Naive thymus-derived CD4-positive, alpha-beta T cell (primary cell): Measurements from ENCODE around the gene RANBP1. TPM values are rescaled to one million over a fixed set of nuclear protein-coding genes. Genes with fewer than 3 reads are reported as not detected.
A peak's percentile ranks its signal among the peaks of the same experiment; 100 is the strongest.

Experiments used
- ATAC-seq: fragments of 150-1000 bp; cut with Tn5 transposase; 2 replicates; pipeline ENCODE4 v1.10.0; 2021; ENCODE audit warnings: mild to moderate bottlenecking, moderate library complexity
- CTCF ChIA-PET: fragments of 350-600 bp; sonication (Branson Sonifier 250); formaldehyde crosslinking; loops from one replicate; lab custom pipeline; 2021; ENCODE audit warnings: antibody characterized with exemption; lab: Charles Lee
- POLR2A ChIA-PET: fragments of 350-600 bp; sonication (Branson Sonifier 250); formaldehyde crosslinking; loops from one replicate; lab custom pipeline; 2021; ENCODE audit warnings: antibody characterized with exemption, inconsistent platforms; lab: Charles Lee
- DNase-seq, 9 donors: peaks; one replicate each; pipeline versions ENCODE4 v3.0.0 to v3.0.0-alpha.2; 2020 to 2022; ENCODE audit warnings: mixed read lengths in 1 of 9
- H3K27ac ChIP-seq: one replicate; pipeline ENCODE4 v1.7.0; 2013; ENCODE audit warnings: mild to moderate bottlenecking, low read depth, low read length, moderate library complexity
- H3K27me3 ChIP-seq, 2 donors: one replicate each; pipeline ENCODE4 v1.7.0; 2013; ENCODE audit warnings: low read length in 2 of 2, mild to moderate bottlenecking in 2 of 2, moderate library complexity in 2 of 2; ENCODE audit not compliant: control insufficient read depth in 2 of 2, insufficient read depth in 2 of 2
- H3K36me3 ChIP-seq, 3 experiments: 1 replicate in 2 of 3; 2 replicates in 1 of 3; pipeline ENCODE4 v1.7.0; 2013; ENCODE audit warnings: low read length in 3 of 3, mild to moderate bottlenecking in 3 of 3, moderate library complexity in 1 of 3; ENCODE audit not compliant: insufficient read depth in 3 of 3, control insufficient read depth in 2 of 3
- H3K4me1 ChIP-seq, 2 donors: one replicate each; pipeline ENCODE4 v1.7.0; 2013; ENCODE audit warnings: low read length in 2 of 2, mild to moderate bottlenecking in 2 of 2, moderate library complexity in 1 of 2; ENCODE audit not compliant: control insufficient read depth in 2 of 2, insufficient read depth in 2 of 2
- H3K4me3 ChIP-seq: 2 replicates; pipeline ENCODE4 v1.7.0; 2013; ENCODE audit warnings: mild to moderate bottlenecking, low read length
- H3K9me3 ChIP-seq, 3 experiments: 1 replicate in 2 of 3; 2 replicates in 1 of 3; pipeline ENCODE4 v1.7.0; 2013; ENCODE audit warnings: low read length in 3 of 3; ENCODE audit not compliant: control insufficient read depth in 2 of 3
- H3K27ac Mint-ChIP-seq, 9 donors: one replicate each; pipeline ENCODE4 v1.8.0; 2020 to 2022; ENCODE audit warnings: mixed read lengths in 9 of 9, mild to moderate bottlenecking in 8 of 9, moderate library complexity in 5 of 9, inconsistent platforms in 2 of 9
- H3K27me3 Mint-ChIP-seq, 5 donors: one replicate each; pipeline ENCODE4 v1.8.0; 2021 to 2022; ENCODE audit warnings: mixed read lengths in 5 of 5, mild to moderate bottlenecking in 1 of 5
- H3K36me3 Mint-ChIP-seq, 5 donors: one replicate each; pipeline ENCODE4 v1.8.0; 2020 to 2022; ENCODE audit warnings: mixed read lengths in 5 of 5, mild to moderate bottlenecking in 3 of 5, inconsistent platforms in 1 of 5
- H3K4me1 Mint-ChIP-seq, 7 donors: one replicate each; pipeline ENCODE4 v1.8.0; 2020 to 2022; ENCODE audit warnings: mixed read lengths in 7 of 7, mild to moderate bottlenecking in 3 of 7, inconsistent platforms in 1 of 7
- H3K4me3 Mint-ChIP-seq, 10 donors: one replicate each; pipeline ENCODE4 v1.8.0; 2020 to 2022; ENCODE audit warnings: mild to moderate bottlenecking in 10 of 10, mixed read lengths in 10 of 10, moderate library complexity in 6 of 10, inconsistent platforms in 2 of 10
- H3K9me3 Mint-ChIP-seq, 11 donors: one replicate each; pipeline ENCODE4 v1.8.0; 2020 to 2022; ENCODE audit warnings: mixed read lengths in 11 of 11, mild to moderate bottlenecking in 4 of 11, inconsistent platforms in 1 of 11, moderate library complexity in 1 of 11
- intact Hi-C, 2 donors: fragments of 100-400 bp; cut with micrococcal nuclease; formaldehyde crosslinking; loops; one replicate each; pipeline ENCODE4 v1.15.1; 2023
- polyA plus RNA-seq, 2 donors: library from polyadenylated mRNA; unstranded; fragments of 300-500 nt; fragmentation: Illumina TruSeq; gene quantifications; one replicate each; pipeline ENCODE4 v1.2.3, GENCODE V29; 2021
- total RNA-seq, 6 experiments: library from RNA in 5 of 6; stranded (reverse) in 5 of 6; gene quantifications; 1 replicate in 5 of 6; 2 replicates in 1 of 6; pipeline ENCODE4 v1.2.3 and lab custom pipeline; 2021 to 2026

The RANBP1 gene
- total and polyA plus RNA-seq, 7 experiments from 2014 or later, result 50.4 to 224 (median 75.5) TPM

GRCh38 chr22:20076627-20077172, 39.2 kb upstream of the RANBP1 start:
- H3K4me3 ChIP-seq, result no peak overlapping the region
- peaks cover 0 to 3% (median 0%) of the 10 kb centered on the region in 5 donors for H3K36me3 Mint-ChIP-seq
- DNase-seq, result no peak
- intact Hi-C loops, result no loop called here
- H3K27ac ChIP-seq, result no peak overlapping the region
- no peaks in the 10 kb centered on the region for H3K27me3 Mint-ChIP-seq
- H3K4me1 Mint-ChIP-seq, result peaks cover 9 to 16% (median 13%) of the 10 kb centered on the region in 7 donors
- H3K4me1 ChIP-seq, result peaks cover 11% of the 10 kb centered on the region in 2 donors
- peak overlapping the region in 6 of 10 donors; percentile 0 to 55 (median 10) for H3K4me3 Mint-ChIP-seq
- no peaks in the 10 kb centered on the region for H3K9me3 ChIP-seq
- no peaks in the 10 kb centered on the region for H3K9me3 Mint-ChIP-seq
- ChIA-PET POLR2A (interaction anchor here (0.6 kb wide), 1 partner anchor 827 kb away, joined by 3 read pairs; no protein-coding TSS in a partner anchor), CTCF (no interaction called here)
- H3K27ac Mint-ChIP-seq, result peak overlapping the region in 3 of 9 donors; percentile 9 to 59 (median 41)
- no peaks in the 10 kb centered on the region for H3K36me3 ChIP-seq
- ATAC-seq, result no peak
- no peaks in the 10 kb centered on the region for H3K27me3 ChIP-seq

- Histone ChIP-seq H3K9me3 (no peaks in the 10 kb centered on the region), H3K36me3 (no peaks in the 10 kb centered on the region), H3K4me1 (peaks cover 12 to 23% of the 10 kb centered on the region in 2 donors), H3K4me3 (peak within 1 kb of the TSS; percentile 94), H3K27me3 (no peaks in the 10 kb centered on the region), H3K27ac (peak within 1 kb of the TSS; percentile 74)
- peak; percentile 48 to 83 (median 75) for DNase-seq
- Mint-ChIP-seq H3K27me3 (no peaks in the 10 kb centered on the region), H3K4me1 (peaks cover 29 to 45% (median 41%) of the 10 kb centered on the region in 7 donors), H3K4me3 (peak within 1 kb of the TSS; percentile 86 to 96 (median 90)), H3K36me3 (peaks cover 0 to 4% (median 0%) of the 10 kb centered on the region in 5 donors), H3K9me3 (no peaks in the 10 kb centered on the region), H3K27ac (peak within 1 kb of the TSS; percentile 65 to 95 (median 81))
- intact Hi-C loops, result loop anchor here (1.0 kb wide), 4 partner anchors 20 to 59 kb away; partner anchors contain the start of genes TANGO2 (in 2 of the 2), TRMT2A (in 2 of the 2) and ZDHHC8 (in 1 of the 2)
- POLR2A ChIA-PET, result no interaction called here
- ATAC-seq, result peak; percentile 97
- CTCF ChIA-PET, result interaction anchor here (1.5 kb wide), 1 partner anchor 109 kb away, joined by 4 read pairs; no protein-coding TSS in a partner anchor
These were observed 36.0 kb upstream of the RANBP1 start, which contains the start of gene DGCR8 for GRCh38 chr22:20079745-20080444. Gene DGCR8, plus strand, starts transcription at chr22:20080241. Its CDS starts 5,723 bp downstream, at chr22:20085964.

GRCh38 chr22:20080445-20080775, 35.5 kb upstream of the RANBP1 start:
- peaks cover 0 to under 1% (median under 1%) of the 10 kb centered on the region in 3 experiments for H3K36me3 ChIP-seq
- no peaks in the 10 kb centered on the region for H3K27me3 ChIP-seq
- no peaks in the 10 kb centered on the region for H3K27me3 Mint-ChIP-seq
- peak overlapping the region; percentile 74 for H3K27ac ChIP-seq
- peaks cover 0 to 4% (median 3%) of the 10 kb centered on the region in 5 donors for H3K36me3 Mint-ChIP-seq
- peaks cover 34 to 45% (median 43%) of the 10 kb centered on the region in 7 donors for H3K4me1 Mint-ChIP-seq
- peak overlapping the region; percentile 77 for H3K4me3 ChIP-seq
- H3K27ac Mint-ChIP-seq, result peak overlapping the region; percentile 65 to 87 (median 74)
- ATAC-seq (peak; percentile 84), DNase-seq (peak in 8 of 9 donors; percentile 63 to 83 (median 67))
- intact Hi-C loops, result loop anchor here (1.0 kb wide), 4 partner anchors 20 to 59 kb away; partner anchors contain the start of genes TANGO2 (in 2 of the 2), TRMT2A (in 2 of the 2) and ZDHHC8 (in 1 of the 2)
- H3K4me3 Mint-ChIP-seq, result peak overlapping the region; percentile 66 to 86 (median 78)
- ChIA-PET CTCF (no interaction called here), POLR2A (no interaction called here)
- peaks cover 12 to 23% of the 10 kb centered on the region in 2 donors for H3K4me1 ChIP-seq
- no peaks in the 10 kb centered on the region for H3K9me3 ChIP-seq
- peaks cover 0 to 1% (median 0%) of the 10 kb centered on the region in 11 donors for H3K9me3 Mint-ChIP-seq

- peaks cover 35 to 45% (median 43%) of the 10 kb centered on the region in 7 donors for H3K4me1 Mint-ChIP-seq
- peaks cover 15 to 23% of the 10 kb centered on the region in 2 donors for H3K4me1 ChIP-seq
- H3K27ac Mint-ChIP-seq, result peak overlapping the region; percentile 65 to 94 (median 75)
- intact Hi-C loops, result loop anchor here (1.0 kb wide), 4 partner anchors 19 to 60 kb away; partner anchors contain the start of genes TANGO2 (in 2 of the 2), TRMT2A (in 2 of the 2) and ZDHHC8 (in 1 of the 2)
- H3K4me3 Mint-ChIP-seq, result peak overlapping the region; percentile 66 to 86 (median 78)
- no peak for DNase-seq
- no peaks in the 10 kb centered on the region for H3K9me3 ChIP-seq
- peak overlapping the region; percentile 74 for H3K27ac ChIP-seq
- H3K9me3 Mint-ChIP-seq, result peaks cover 0 to 1% (median 0%) of the 10 kb centered on the region in 11 donors
- ChIA-PET POLR2A (interaction anchor here (1.3 kb wide), 2 partner anchors 20 to 35 kb away, joined by 3 to 4 read pairs; partner anchors contain the start of gene RANBP1), CTCF (no interaction called here)
- H3K27me3 ChIP-seq, result no peaks in the 10 kb centered on the region
- peaks cover 0 to 7% (median 4%) of the 10 kb centered on the region in 3 experiments for H3K36me3 ChIP-seq
- peak overlapping the region; percentile 77 for H3K4me3 ChIP-seq
- ATAC-seq, result no peak
- no peaks in the 10 kb centered on the region for H3K27me3 Mint-ChIP-seq
- H3K36me3 Mint-ChIP-seq, result peaks cover 0 to 7% (median 4%) of the 10 kb centered on the region in 5 donors
These were observed 34.9 kb upstream of the RANBP1 start for GRCh38 chr22:20080776-20081654.

- Histone ChIP-seq H3K27ac (no peak overlapping the region), H3K4me1 (peaks cover 23 to 33% of the 10 kb centered on the region in 2 donors), H3K4me3 (no peak overlapping the region), H3K36me3 (peaks cover 2 to 30% (median 10%) of the 10 kb centered on the region in 3 experiments), H3K27me3 (no peaks in the 10 kb centered on the region), H3K9me3 (no peaks in the 10 kb centered on the region)
- Mint-ChIP-seq H3K4me1 (peaks cover 39 to 49% (median 44%) of the 10 kb centered on the region in 7 donors), H3K36me3 (peaks cover 12 to 27% (median 19%) of the 10 kb centered on the region in 5 donors), H3K4me3 (peak overlapping the region; percentile 0 to 75 (median 36)), H3K27ac (peak overlapping the region in 7 of 9 donors; percentile 14 to 76 (median 45)), H3K9me3 (peaks cover 0 to 1% (median 0%) of the 10 kb centered on the region in 11 donors), H3K27me3 (no peaks in the 10 kb centered on the region)
- ChIA-PET POLR2A (no interaction called here), CTCF (interaction anchor here (0.7 kb wide), 1 partner anchor 13 kb away, joined by 3 read pairs; no protein-coding TSS in a partner anchor)
- DNase-seq (no peak), ATAC-seq (no peak)
- intact Hi-C loops, result no loop called here
These were observed 32.6 kb upstream of the RANBP1 start for GRCh38 chr22:20083157-20083890.
